Neural cell (in vitro differentiated cells): ENCODE results near the gene NDOR1. TPM values are rescaled to one million over a fixed set of nuclear protein-coding genes. Genes with fewer than 3 reads are reported as not detected.

Source experiments
- H2AFZ ChIP-seq: fragments of 200-600, 300-800 bp; sonication (generic), shearing (Covaris generic); 2 replicates; pipeline ENCODE4 v1.6.0; 2014; ENCODE audit warnings: low read depth, mild to moderate bottlenecking, antibody characterized with exemption, low read length, moderate library complexity
- H3F3A ChIP-seq: fragments of 200-600 bp; shearing (Covaris generic); 2 replicates; pipeline ENCODE4 v1.6.1; 2016; ENCODE audit warnings: mild to moderate bottlenecking, moderate library complexity, mixed read lengths, antibody characterized with exemption, low read length; ENCODE audit not compliant: insufficient read depth, poor library complexity, severe bottlenecking
- H3K27ac ChIP-seq: fragments of 200-600, 300-800 bp; sonication (generic), shearing (Covaris generic); 2 replicates; pipeline ENCODE4 v1.5.1; 2014; ENCODE audit warnings: mild to moderate bottlenecking, low read length, moderate library complexity
- H3K27me3 ChIP-seq: fragments of 300-800, 200-600 bp; sonication (generic), shearing (Covaris generic); 2 replicates; pipeline ENCODE4 v1.6.0; 2014; ENCODE audit warnings: mild to moderate bottlenecking, low read depth, low read length, moderate library complexity; ENCODE audit not compliant: insufficient read depth
- H3K36me3 ChIP-seq: fragments of 300-800, 200-600 bp; sonication (generic), shearing (Covaris generic); 2 replicates; pipeline ENCODE4 v1.5.1; 2014; ENCODE audit warnings: mild to moderate bottlenecking, antibody characterized with exemption, low read length, moderate library complexity; ENCODE audit not compliant: insufficient read depth
- H3K4me2 ChIP-seq: fragments of 300-800, 200-600 bp; sonication (generic), shearing (Covaris generic); 2 replicates; pipeline ENCODE4 v1.6.0; 2014; ENCODE audit warnings: mild to moderate bottlenecking, low read length
- H3K4me3 ChIP-seq: fragments of 300-800, 200-600 bp; sonication (generic), shearing (Covaris generic); 2 replicates; pipeline ENCODE4 v1.5.1; 2014; ENCODE audit warnings: mild to moderate bottlenecking, low read length, moderate library complexity
- H3K79me2 ChIP-seq: fragments of 200-600 bp; shearing (Covaris generic); replicated peaks from 2 replicates; pipeline ENCODE4 v1.6.0; 2014; ENCODE audit warnings: mild to moderate bottlenecking, low read length, moderate library complexity; ENCODE audit not compliant: insufficient read depth
- H3K9ac ChIP-seq: fragments of 300-800, 200-600 bp; sonication (generic), shearing (Covaris generic); 2 replicates; pipeline ENCODE4 v1.6.1; 2016; ENCODE audit warnings: mild to moderate bottlenecking, low read length, mixed read lengths
- H3K9me2 ChIP-seq: fragments of 200-600 bp; shearing (Covaris generic); 2 replicates; pipeline ENCODE4 v1.6.1; 2016; ENCODE audit warnings: mild to moderate bottlenecking, low read length, mixed read lengths; ENCODE audit not compliant: insufficient read depth
- H3K9me3 ChIP-seq: fragments of 200-600, 300-800 bp; sonication (generic), shearing (Covaris generic); 2 replicates; pipeline ENCODE4 v1.6.1; 2016; ENCODE audit warnings: mild to moderate bottlenecking, mixed run types, low read length, moderate library complexity, mixed read lengths
- H4K20me1 ChIP-seq: fragments of 200-600 bp; shearing (Covaris generic); 2 replicates; pipeline ENCODE4 v1.6.1; 2016; ENCODE audit warnings: mild to moderate bottlenecking, mixed run types; ENCODE audit not compliant: insufficient read depth
- EP300 ChIP-seq: fragments of 450-650 bp; conservative IDR thresholded peaks from 2 replicates; pipeline ENCODE4 v1.6.1; 2014; ENCODE audit warnings: antibody characterized with exemption, mild to moderate bottlenecking, moderate library complexity; ENCODE audit not compliant: poor library complexity, severe bottlenecking
- EZH2 ChIP-seq: fragments of 200-600, 300-800 bp; shearing (Covaris generic), sonication (generic); IDR thresholded peaks from 2 replicates; pipeline ENCODE4 v1.6.1; 2014; ENCODE audit warnings: antibody characterized with exemption, low read length, borderline replicate concordance, mild to moderate bottlenecking; ENCODE audit not compliant: insufficient read depth, poor library complexity, severe bottlenecking
- MXI1 ChIP-seq: fragments of 450-650 bp; conservative IDR thresholded peaks from 2 replicates; pipeline ENCODE4 v1.6.1; 2014; ENCODE audit warnings: antibody characterized with exemption, mild to moderate bottlenecking; ENCODE audit not compliant: poor library complexity, severe bottlenecking
- POLR2AphosphoS5 ChIP-seq: IDR thresholded peaks from 2 replicates; pipeline ENCODE4 v1.6.1; 2012
- RAD21 ChIP-seq: fragments of 450-650 bp; conservative IDR thresholded peaks from 2 replicates; pipeline ENCODE4 v1.6.1; 2014; ENCODE audit warnings: antibody characterized with exemption, mild to moderate bottlenecking, moderate library complexity
- SMC3 ChIP-seq: fragments of 450-650 bp; conservative IDR thresholded peaks from 2 replicates; pipeline ENCODE4 v1.6.1; 2014; ENCODE audit warnings: antibody characterized with exemption, mild to moderate bottlenecking, moderate library complexity; ENCODE audit not compliant: poor library complexity
- TAF1 ChIP-seq: IDR thresholded peaks from 2 replicates; pipeline ENCODE4 v1.6.1; 2012; ENCODE audit warnings: low read depth
- polyA plus RNA-seq: library from polyadenylated mRNA; depleted of rRNA; stranded (reverse); fragments of >200 nt; gene quantifications from 2 replicates; pipeline ENCODE4 v1.2.3, GENCODE V29; 2014
- TF ChIP-seq, protein P1 (sequence below): IDR thresholded peaks from 2 replicates; pipeline ENCODE4 v1.6.1; 2012; ENCODE audit warnings: borderline replicate concordance
- TF ChIP-seq, protein P2 (sequence below): fragments of 450-650 bp; IDR thresholded peaks from 2 replicates; pipeline ENCODE4 v1.5.1; 2014; ENCODE audit warnings: antibody characterized with exemption, mild to moderate bottlenecking, moderate library complexity; ENCODE audit not compliant: poor library complexity, severe bottlenecking

Gene NDOR1
- polyA plus RNA-seq, 1 donor from 2014 or later = 18.2 TPM

DNA sequence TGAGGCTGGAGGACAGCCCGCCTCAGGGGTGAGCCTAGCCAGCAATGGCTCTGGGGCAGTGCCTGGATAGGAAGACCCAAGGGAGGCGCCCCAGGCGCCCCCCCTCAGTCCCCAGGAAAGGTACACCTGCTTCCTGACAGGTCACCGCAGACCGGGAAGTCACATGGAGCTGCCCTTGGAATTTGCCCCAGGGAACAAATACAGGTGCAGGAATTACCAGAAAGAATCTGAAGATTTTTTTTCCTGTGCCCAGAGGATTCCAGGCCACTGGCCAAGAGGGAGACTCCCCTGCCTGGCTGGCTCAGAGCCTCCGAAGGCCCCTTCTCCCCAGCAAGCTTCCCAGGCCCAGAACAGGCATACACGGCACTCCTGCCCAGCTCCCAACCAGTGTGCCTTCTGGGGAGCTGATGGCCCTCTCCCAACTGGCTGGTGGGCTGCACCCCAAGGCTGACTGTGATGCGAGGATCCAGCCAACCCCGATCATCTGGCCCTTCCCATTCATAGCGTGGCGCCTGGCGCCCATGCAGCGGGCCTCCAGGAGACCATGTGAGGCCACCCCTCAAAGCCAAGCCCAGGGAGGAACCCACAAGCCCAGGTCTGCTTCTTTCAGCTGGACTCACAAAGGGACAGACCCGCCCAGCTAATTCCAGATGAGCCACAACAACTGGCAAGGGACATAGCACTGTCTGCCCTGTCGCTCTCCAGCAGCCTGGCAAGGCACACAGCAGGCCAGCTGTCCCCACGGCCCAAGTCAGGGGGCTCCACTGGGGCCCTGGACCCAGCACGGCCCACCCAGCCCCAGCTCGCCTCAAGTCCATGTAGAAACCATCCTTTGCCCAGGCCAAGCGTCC is 7.2 kb upstream of the NDOR1 start:
- TF ChIP-seq EZH2 = no peak
- TF ChIP-seq EP300 = no peak
- TF ChIP-seq, protein P1, sequence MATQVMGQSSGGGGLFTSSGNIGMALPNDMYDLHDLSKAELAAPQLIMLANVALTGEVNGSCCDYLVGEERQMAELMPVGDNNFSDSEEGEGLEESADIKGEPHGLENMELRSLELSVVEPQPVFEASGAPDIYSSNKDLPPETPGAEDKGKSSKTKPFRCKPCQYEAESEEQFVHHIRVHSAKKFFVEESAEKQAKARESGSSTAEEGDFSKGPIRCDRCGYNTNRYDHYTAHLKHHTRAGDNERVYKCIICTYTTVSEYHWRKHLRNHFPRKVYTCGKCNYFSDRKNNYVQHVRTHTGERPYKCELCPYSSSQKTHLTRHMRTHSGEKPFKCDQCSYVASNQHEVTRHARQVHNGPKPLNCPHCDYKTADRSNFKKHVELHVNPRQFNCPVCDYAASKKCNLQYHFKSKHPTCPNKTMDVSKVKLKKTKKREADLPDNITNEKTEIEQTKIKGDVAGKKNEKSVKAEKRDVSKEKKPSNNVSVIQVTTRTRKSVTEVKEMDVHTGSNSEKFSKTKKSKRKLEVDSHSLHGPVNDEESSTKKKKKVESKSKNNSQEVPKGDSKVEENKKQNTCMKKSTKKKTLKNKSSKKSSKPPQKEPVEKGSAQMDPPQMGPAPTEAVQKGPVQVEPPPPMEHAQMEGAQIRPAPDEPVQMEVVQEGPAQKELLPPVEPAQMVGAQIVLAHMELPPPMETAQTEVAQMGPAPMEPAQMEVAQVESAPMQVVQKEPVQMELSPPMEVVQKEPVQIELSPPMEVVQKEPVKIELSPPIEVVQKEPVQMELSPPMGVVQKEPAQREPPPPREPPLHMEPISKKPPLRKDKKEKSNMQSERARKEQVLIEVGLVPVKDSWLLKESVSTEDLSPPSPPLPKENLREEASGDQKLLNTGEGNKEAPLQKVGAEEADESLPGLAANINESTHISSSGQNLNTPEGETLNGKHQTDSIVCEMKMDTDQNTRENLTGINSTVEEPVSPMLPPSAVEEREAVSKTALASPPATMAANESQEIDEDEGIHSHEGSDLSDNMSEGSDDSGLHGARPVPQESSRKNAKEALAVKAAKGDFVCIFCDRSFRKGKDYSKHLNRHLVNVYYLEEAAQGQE = no peak
- no peaks in the 10 kb centered on the region for H3K9me2 ChIP-seq
- no peaks in the 10 kb centered on the region for H3K36me3 ChIP-seq
- H3F3A ChIP-seq = no peaks in the 10 kb centered on the region
- H3K9ac ChIP-seq = no peak overlapping the region
- H4K20me1 ChIP-seq = no peaks in the 10 kb centered on the region
- H2AFZ ChIP-seq = no peak overlapping the region
- H3K9me3 ChIP-seq = no peaks in the 10 kb centered on the region
- peak overlapping the region; percentile 65 for H3K4me3 ChIP-seq
- H3K27me3 ChIP-seq = no peaks in the 10 kb centered on the region
- H3K79me2 ChIP-seq = no peaks in the 10 kb centered on the region
- H3K27ac ChIP-seq = no peak overlapping the region
- H3K4me2 ChIP-seq = no peak overlapping the region

GRCh38 chr9:137198902-137199283 is 6.6 kb upstream of the NDOR1 start:
- peak overlapping the region; percentile 54 for H3K9ac ChIP-seq
- no peaks in the 10 kb centered on the region for H3K9me2 ChIP-seq
- no peaks in the 10 kb centered on the region for H3K36me3 ChIP-seq
- H4K20me1 ChIP-seq = no peaks in the 10 kb centered on the region
- peak overlapping the region; percentile 65 for H3K4me3 ChIP-seq
- H3K79me2 ChIP-seq = peaks cover 4% of the 10 kb centered on the region
- H2AFZ ChIP-seq = no peak overlapping the region
- no peaks in the 10 kb centered on the region for H3F3A ChIP-seq
- no peak overlapping the region for H3K27ac ChIP-seq
- no peaks in the 10 kb centered on the region for H3K9me3 ChIP-seq
- TF ChIP-seq POLR2AphosphoS5 (no peak), EZH2 (no peak), MXI1 (no peak), SMC3 (no peak), EP300 (no peak), RAD21 (no peak), TAF1 (no peak)
- TF ChIP-seq, protein P2, sequence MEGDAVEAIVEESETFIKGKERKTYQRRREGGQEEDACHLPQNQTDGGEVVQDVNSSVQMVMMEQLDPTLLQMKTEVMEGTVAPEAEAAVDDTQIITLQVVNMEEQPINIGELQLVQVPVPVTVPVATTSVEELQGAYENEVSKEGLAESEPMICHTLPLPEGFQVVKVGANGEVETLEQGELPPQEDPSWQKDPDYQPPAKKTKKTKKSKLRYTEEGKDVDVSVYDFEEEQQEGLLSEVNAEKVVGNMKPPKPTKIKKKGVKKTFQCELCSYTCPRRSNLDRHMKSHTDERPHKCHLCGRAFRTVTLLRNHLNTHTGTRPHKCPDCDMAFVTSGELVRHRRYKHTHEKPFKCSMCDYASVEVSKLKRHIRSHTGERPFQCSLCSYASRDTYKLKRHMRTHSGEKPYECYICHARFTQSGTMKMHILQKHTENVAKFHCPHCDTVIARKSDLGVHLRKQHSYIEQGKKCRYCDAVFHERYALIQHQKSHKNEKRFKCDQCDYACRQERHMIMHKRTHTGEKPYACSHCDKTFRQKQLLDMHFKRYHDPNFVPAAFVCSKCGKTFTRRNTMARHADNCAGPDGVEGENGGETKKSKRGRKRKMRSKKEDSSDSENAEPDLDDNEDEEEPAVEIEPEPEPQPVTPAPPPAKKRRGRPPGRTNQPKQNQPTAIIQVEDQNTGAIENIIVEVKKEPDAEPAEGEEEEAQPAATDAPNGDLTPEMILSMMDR = no peak
- TF ChIP-seq, protein P1 = no peak
- no peak overlapping the region for H3K4me2 ChIP-seq
- no peaks in the 10 kb centered on the region for H3K27me3 ChIP-seq
